Measurements from ENCODE around the gene ECEL1.

The ECEL1 gene

DNA sequence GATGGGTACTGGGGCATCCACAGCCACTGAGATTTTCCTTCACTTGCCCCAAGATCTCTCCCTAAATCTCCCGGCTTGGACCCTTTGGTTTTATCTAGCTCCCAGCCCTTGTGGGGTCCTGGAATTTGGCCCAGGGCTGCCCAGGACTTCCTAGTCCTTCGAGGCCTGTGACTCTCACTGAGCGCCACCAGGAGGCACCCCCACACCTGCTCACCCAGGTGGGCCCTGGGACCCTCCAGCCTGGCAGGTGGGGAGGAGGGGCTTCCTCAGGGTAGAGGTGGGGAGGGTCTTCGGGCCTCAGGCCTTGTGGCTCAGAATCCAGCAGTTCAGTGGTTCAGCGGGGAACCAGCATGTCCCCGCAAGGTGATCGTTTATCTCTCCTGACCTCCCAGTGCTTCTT is 20.6 kb upstream of the ECEL1 start:
- DNase-seq (ENCODE audit: low read depth, low spot score): no peak
- H3K4me3 ChIP-seq (ENCODE audit: low read depth, low read length): no peak overlapping the region
- POLR2A ChIA-PET: no interaction called here
- TF ChIP-seq, protein P1, sequence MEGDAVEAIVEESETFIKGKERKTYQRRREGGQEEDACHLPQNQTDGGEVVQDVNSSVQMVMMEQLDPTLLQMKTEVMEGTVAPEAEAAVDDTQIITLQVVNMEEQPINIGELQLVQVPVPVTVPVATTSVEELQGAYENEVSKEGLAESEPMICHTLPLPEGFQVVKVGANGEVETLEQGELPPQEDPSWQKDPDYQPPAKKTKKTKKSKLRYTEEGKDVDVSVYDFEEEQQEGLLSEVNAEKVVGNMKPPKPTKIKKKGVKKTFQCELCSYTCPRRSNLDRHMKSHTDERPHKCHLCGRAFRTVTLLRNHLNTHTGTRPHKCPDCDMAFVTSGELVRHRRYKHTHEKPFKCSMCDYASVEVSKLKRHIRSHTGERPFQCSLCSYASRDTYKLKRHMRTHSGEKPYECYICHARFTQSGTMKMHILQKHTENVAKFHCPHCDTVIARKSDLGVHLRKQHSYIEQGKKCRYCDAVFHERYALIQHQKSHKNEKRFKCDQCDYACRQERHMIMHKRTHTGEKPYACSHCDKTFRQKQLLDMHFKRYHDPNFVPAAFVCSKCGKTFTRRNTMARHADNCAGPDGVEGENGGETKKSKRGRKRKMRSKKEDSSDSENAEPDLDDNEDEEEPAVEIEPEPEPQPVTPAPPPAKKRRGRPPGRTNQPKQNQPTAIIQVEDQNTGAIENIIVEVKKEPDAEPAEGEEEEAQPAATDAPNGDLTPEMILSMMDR (IDR thresholded peaks at IDR 0.05; ENCODE audit: insufficient read depth, low read length, missing control alignments): no peak
- CTCF ChIA-PET: interaction anchor here (0.7 to 1.0 kb wide), 2 partner anchors 11 to 23 kb away, joined by 3 to 4 read pairs; no protein-coding TSS in a partner anchor

- ChIA-PET CTCF (no interaction called here), POLR2A (no interaction called here)
- no peak overlapping the region for H3K4me3 ChIP-seq (ENCODE audit: low read depth, low read length)
- TF ChIP-seq, protein P1 (IDR thresholded peaks at IDR 0.05; ENCODE audit: insufficient read depth, low read length, missing control alignments): no peak
- DNase-seq (ENCODE audit: low read depth, low spot score): no peak
Measured at GRCh38 chr2:232506709-232507108, 19.1 kb upstream of the ECEL1 start.

DNA sequence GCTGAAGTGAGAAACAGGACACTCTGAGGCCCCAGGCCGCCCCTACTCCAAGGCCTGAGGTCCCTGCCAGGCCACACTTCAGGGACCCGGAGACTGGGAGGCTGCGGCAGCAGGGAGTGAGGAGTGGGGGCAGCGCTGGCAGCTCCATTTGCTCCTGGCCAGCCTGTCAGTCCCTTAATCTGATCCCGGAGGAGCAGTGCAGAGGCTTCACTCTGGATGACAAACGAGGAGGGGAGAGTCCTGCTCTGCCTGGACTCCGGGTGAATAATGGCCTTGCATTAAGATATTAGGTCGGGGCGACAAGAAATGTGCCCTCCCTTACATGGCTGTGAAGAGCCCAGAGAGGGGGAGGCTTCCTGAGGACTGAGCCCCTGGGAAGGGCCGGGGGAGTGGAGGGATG is 18.2 kb upstream of the ECEL1 start:
- TF ChIP-seq, protein P1 (IDR thresholded peaks at IDR 0.05; ENCODE audit: insufficient read depth, low read length, missing control alignments): no peak
- CTCF ChIA-PET: no interaction called here
- no peak for DNase-seq (ENCODE audit: low read depth, low spot score)
- POLR2A ChIA-PET: no interaction called here
- H3K4me3 ChIP-seq (ENCODE audit: low read depth, low read length): no peak overlapping the region

- TF ChIP-seq, protein P1 (IDR thresholded peaks at IDR 0.05; ENCODE audit: insufficient read depth, low read length, missing control alignments): no peak
- POLR2A ChIA-PET: no interaction called here
- DNase-seq (ENCODE audit: low read depth, low spot score): no peak
- H3K4me3 ChIP-seq (ENCODE audit: low read depth, low read length): no peak overlapping the region
- CTCF ChIA-PET: no interaction called here
Measured at GRCh38 chr2:232504438-232504837, 16.8 kb upstream of the ECEL1 start.

DNA sequence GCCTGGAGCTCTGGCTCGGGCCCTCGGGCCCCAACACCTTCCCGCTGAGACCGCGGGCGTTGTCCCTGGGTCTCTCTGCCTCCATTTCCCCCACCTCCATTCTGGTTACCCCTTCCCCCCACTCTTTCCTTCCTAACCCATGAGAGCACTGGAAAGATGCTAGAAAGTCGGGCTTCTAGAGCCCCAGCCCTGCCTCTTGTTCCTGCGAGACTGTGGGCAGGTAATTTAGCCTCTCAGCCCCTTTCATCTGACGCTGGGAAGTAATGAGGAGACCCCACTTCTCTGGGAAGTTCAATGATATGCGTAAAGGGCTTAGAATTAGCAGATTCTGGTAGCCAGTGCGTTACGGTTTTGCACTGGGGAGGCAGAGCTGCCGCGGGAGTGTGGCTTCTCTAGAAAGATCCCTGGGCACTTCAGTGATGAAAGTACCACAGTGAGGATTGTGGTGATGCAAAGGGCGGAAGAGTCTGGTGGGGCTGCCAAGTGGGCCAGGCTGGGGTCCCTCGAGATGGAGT is 16.2 kb upstream of the ECEL1 start:
- ChIA-PET CTCF (no interaction called here), POLR2A (no interaction called here)
- DNase-seq (ENCODE audit: low read depth, low spot score): no peak
- no peak overlapping the region for H3K4me3 ChIP-seq (ENCODE audit: low read depth, low read length)
- TF ChIP-seq, protein P1 (IDR thresholded peaks at IDR 0.05; ENCODE audit: insufficient read depth, low read length, missing control alignments): no peak

DNA sequence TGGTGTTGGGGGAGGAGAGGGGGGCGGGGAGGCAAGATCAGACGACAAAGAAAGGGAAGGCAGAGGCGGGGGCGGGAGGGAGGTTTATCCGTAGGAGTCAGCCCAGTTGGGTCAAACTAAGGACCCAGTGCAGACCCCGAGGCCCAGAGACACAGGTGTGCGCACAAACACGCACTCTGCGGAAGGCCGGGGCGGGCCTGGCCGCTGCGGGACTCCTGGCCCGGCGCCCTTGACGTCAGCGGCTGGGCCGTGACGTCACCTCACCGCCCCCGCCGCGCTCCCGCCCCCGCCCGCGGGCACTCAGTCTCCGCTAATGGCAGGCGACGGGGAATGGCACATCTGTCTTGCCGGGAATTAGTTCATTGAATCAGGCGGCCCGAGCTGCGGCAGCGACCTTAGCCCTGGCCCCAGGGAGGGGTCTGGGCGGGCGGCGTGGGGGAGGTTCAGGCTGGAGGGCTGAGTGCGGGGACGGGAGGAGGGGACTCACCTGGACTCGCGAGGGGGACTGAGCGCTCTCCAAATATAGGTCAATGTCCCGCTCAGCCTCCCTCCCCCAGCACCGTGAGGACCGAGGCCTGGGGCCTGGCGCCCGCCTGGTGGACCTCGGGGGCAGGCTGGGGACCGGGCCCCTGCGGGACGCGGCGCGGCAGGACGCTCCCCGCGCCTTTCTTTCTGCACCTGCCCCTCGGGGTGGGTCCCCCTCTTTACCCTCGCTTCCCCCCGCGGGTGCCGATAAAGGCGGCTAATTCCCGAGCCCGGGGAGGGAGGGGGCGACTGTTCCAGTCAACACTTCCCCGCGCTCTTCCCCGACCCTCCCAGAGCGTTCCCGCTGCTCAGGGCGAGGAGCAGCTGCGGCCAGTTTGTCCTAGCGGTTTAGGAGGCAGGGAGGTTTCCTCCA is 15.5 kb upstream of the ECEL1 start:
- CTCF ChIA-PET: no interaction called here
- no peak overlapping the region for H3K4me3 ChIP-seq (ENCODE audit: low read depth, low read length)
- DNase-seq (ENCODE audit: low read depth, low spot score): no peak
- POLR2A ChIA-PET: no interaction called here
- TF ChIP-seq, protein P1 (IDR thresholded peaks at IDR 0.05; ENCODE audit: insufficient read depth, low read length, missing control alignments): no peak
